HG03460 (cell line): Measurements from ENCODE around the gene ZFAND6.
"Not testable (repeated sequence)": the region's sequence is repeated elsewhere in the genome, so short reads cannot be mapped to it uniquely, and the experiment has no call there.

ENCODE experiments used
- ATAC-seq: cut with Tn5 transposase; IDR thresholded peaks from one replicate; pipeline ENCODE4 v1.9.1; 2021; ENCODE audit not compliant: unreplicated experiment

ZFAND6 gene

DNA sequence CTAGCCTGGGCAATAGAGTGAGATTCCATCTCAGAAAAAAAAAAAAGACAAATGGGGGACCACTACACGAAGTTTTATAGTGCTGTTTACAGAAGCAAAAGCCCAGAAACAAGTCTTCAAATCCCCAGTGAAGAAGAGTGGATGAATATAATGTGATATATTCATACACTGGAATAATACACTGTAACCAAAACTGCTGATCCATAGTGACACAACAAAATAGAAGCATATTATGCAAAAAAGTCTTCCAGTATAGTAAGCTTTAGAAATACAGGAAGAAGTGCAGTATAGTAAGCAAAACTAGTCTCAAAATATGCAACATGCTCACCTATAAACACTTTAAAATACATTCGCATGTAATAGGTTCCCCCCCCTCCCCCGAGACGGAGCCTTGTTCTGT is 81.4 kb downstream of the ZFAND6 start:
- ATAC-seq, result no peak

DNA sequence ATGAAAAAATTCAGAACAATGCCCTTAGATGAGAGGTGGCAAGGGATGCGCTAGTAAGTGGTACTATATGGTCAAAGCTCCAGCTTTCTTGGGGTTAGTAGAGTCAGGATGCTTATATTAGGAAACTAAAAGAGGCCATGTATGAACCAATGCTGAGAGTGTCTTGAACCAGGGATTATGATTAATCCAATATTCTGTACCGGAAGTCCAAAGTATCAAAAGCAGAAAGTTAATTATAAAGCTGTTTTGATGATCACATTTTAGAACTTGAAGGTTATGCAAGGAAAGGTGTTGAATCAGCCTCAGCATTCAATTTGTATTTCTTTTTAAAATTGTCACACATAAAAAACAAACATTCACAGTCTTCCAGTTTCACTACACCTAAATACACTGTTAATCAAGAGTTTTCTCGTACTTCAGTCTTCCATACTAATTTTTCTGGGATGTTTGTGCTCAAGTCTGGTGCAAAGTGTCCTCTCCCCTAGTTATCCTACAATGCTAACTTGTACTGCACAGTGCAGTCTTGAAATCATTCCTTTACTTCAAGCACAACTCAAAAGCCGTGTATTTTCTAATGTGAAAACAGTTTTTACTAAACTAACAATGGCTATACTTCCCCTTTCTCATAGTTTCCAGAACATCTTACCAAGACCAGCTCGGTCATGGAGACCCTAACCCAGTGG is 82.6 kb downstream of the ZFAND6 start:
- ATAC-seq, result no peak

DNA sequence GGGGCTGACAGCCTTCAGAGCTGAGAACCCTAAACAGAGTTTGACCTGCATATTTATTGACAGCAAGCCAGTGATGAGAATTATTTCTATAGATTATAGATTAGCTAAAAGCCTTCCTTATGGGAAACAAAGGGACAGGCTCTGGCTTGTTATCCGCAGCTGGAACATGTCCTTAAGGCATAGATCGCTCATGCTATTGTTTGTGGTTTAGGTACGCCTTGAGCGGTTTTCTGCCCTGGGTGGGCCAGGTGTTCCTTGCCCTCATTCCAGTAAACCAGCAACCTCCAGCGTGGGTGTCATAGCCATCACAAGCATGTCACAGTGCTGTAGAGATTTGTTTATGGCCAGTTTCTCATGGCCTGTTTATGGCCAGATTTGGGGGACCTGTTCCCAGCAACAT is 83.2 kb downstream of the ZFAND6 start:
- ATAC-seq, result no peak

DNA sequence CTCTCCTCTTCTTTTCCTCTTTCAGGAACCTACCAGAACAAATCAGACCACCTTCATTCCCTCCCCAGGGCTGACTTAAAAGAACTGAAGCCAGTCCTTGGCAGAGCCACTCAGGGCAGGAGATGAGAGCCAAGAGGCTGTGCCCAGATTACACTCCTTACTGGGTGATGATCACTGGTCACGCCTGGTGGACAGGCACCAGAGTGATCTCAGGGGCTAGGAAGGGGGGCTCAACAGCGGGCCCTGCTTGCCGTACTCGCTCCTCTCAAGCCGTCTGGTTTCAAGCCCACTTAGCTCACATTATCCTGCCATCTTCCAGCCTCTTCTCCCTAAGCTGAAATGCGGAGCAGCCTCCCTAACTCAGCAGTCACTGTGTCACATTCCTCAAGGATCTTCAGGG is 91.7 kb downstream of the ZFAND6 start:
- ATAC-seq, result no peak

DNA sequence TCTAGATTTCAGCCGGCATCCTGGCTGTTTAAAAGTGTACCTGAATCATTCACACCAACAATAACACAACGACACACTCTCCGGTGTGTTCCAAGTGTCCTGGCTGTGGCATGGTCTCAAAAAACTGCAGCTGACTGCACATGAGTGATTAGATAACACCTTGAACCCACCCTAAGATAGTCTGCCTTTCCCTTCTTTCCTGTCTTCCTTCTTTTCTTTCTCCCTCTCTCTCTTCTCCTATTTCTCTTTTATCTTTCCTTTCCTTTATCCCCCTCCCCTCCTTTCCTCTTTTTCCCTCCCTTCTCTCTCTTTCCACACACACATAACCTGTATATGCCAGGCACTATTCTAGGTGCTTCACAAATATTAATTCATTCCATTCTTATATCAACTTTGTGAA is 92.1 kb downstream of the ZFAND6 start:
- no peak for ATAC-seq

DNA sequence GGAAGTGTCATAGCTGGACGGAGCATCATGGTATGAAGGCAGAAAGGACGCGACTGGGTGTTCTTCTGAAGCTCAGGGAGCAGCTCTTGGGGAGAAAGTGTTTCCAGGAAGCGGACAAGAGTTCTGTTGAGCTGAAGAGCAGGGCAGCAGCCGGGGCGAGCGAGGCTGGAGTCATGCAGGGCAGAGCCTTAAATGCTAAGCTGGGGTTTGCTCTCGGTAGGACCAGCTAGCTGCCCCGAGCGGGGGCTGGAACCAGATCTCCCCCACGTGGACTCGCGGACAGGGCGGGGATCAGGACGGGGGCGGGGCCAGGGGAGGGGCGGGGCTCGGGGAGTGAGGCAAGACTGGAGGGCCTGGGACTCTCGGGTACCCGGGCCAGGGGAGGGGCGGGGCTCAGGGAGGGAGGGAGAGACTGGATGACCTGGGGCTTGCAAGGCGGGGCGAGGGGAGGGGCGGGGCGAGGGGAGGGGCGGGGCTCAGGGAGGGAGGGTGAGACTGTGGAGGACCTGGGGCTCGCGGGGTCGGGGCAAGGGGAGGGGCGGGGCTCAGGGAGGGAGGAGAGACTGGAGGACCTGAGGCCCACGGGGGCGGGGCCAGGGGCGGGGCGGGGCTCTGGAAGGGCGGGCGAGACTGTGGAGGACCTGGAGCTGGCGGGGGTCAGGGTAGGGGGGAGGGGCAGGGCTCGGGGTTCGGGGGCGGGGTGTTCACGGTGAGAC is 92.9 kb downstream of the ZFAND6 start:
- peak; percentile 46 for ATAC-seq

DNA sequence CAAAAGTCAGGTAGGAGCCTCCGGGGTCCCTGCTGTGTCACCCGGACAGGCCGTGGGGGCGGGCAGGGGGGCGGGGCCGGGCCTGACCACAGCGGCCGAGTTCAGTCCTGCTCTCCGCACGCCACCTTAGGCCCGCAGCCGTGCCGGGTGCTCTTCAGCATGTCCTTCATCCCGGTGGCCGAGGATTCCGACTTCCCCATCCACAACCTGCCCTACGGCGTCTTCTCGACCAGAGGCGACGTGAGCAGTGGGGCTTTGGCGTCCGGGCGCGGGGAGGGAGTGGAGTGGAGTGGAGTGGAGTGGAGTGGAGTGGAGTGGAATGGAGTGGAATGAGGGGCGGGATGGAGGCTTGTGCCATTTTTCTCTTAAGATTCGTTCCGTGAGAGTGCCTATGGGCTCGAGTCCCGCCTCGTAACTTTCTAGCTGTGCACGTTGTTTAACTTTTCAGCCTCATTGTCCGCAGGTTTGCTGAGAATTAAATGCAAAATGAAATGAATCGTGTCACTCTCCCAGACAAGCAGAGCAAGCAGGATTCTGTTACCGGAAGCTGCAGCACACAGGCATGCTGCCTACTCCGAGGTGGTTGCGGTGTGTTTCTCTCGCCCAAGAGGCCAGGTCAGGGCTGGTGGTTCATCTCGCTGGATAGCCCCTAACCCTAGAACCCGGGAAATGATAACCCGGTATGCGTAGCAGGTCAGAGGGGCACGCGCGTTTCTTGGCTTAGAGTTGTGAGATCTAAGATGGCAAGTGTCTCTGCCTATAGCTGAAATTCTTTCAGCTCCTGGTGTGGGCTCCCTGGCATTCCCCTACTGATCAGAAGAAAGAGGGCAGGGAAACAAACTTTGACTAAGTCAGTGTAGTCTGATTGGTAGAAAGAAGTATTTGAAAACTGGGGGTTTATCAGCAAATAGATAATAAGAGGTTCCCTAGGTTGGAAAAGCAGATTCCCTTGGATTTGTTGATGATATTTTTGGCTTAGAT is 93.7 kb downstream of the ZFAND6 start, which contains the start of gene FAH:
FAH (plus strand) TSS at position 104 of the 981 bp plus-strand sequence; CDS start at position 160, 56 bp downstream.
- peak; percentile 53 for ATAC-seq

DNA sequence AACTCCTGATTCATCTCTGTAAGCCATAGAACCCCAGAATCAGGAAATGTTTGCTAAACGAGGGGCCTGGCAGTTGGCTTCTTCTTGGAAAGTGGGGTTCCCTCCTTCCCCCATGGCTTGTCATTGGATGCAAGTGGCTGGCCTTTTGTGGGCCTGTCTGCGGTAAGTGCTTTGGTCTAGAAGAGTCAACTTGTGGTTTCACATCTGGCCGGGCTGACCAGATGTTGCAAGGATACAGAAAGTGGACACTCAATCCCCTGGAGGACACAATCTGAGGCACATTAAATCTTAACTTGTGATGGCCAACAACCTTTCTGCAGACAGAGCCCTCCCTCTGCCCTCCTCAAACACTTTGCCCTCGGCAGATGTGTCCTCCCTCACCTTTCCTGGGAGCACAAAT is 94.4 kb downstream of the ZFAND6 start:
- no peak for ATAC-seq

DNA sequence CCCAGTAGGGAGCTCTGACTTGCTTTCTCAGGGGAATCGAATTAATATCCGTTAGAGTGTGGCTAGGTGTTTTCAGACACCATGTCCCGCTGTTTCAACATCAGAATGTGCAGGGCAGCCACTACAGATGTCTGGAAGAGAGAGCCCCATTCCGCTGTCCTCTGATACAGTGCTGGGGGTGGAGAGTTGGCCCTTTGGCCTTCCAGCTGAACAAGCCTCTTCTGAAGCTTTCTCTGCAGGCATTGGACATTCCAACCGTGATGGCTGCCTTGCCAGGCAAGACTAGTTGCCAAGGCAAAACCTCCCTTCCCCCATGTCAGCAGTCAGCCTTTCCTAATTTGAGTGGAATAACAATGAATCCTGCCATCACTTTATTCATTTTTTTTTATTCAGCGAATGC is 94.9 kb downstream of the ZFAND6 start:
- ATAC-seq, result no peak

DNA sequence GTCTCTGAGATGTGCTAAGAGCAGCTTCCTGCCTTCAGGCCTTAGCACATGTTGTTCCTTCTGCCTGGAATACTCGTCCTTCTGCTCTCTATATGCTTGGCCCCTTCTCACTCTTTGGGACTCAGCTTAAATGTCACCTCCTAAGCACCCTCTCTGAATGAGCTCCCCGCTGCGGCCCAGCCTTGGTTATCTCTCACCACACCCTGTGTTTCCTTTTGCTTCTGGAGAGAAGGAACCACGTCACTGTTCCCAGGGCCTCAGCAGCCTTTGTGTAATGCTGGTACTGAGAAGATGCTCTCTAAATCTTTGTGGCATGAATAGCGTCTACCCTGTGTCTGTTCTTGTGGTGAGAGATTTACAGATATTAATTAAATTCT is 95.5 kb downstream of the ZFAND6 start:
- no peak for ATAC-seq

DNA sequence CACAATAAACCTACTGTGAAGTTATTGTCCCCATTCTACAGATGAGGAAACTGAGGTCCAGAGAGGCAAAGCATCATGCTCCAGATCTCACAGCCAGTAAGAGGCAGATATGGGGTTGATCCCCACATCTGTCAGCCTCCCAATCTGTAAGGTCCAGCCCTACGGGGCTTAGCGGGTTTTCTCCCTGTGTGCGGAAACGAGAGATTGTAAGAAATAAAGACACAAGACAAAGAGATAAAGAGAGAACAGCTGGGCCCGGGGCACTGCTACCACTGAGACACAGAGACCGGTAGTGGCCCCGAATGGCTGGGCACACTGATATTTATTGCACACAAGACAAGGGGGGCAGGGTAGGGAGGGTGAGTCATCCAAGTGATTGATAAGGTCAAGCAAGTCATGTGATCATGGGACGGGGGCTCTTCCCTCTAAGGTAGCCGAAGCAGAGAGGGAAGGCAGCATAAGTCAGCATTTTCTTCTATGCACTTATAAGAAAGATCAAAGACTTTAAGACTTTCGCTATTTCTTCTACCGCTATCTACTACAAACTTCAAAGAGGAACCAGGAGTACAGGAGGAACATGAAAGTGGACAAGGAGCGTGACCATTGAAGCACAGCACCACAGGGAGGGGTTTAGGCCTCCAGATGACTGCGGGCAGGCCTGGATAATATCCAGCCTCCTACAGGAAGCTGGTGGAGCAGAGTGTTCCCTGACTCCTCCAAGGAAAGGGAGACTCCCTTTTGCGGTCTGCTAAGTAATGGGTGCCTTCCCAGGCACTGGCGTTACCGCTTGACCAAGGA is 96.1 kb downstream of the ZFAND6 start:
- not testable (repeated sequence) for ATAC-seq

DNA sequence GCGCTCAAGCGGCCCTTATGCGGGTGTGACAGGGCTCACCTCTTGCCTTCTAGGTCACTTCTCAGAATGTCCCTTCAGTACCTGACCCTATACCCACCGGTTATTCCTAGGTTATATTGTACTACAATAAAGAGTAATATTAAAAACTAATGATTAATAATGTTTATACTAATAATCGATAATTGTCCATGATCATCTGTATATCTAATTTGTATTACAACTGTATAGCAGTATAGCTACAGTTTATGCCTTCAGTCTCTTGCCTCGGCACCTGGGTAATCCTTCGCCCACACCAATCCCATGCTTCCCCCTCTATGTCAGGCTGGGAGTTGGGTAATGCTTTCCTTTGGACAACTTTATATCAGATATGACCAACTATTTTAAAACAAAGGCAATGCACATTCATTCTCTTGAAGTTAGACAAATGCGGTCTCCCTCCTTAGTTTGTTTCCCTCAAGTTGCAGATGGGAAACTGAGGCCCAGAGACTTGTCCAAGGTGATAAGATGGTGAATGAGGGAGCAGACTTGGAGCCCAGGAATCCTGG is 96.8 kb downstream of the ZFAND6 start:
- ATAC-seq, result no peak

DNA sequence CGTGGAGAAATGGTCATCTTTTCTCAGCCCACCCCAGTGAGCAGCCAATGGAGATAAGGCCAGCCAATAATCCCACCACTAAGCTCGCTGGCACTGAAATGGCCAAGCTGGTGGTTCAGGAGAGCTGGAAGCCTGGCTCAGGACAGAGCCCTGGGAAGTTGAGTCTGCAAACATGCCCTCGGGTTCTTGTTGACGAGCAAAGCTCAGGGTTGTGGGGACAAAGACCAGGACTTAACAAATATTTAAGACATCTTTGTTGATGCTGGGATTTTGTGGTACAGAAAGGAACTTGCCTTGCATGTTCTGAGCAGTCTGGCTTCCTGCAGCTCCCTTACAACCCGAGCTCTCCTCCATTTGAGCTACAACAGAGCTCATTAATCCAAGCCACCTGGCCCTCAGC is 97.7 kb downstream of the ZFAND6 start:
- ATAC-seq, result no peak

DNA sequence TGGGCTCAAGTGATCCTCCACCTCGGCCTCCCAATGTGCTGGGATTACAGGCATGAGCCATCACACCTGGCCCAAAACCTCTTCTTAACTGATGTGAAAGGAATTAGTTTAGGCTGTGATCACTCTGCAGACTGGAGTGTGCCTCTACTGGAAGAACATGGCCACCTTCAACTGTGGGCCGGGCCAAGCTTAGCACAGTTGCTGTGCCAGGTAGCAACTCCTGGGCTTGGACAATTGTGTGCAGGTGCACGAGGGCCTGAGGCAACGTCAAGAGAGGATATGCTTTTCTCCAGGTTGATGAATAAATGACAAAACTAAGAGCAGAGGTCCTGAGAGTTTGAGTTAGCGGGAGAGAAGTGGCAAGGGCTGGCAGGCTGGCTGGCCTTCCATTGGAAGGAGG is 99.8 kb downstream of the ZFAND6 start:
- ATAC-seq, result no peak

DNA sequence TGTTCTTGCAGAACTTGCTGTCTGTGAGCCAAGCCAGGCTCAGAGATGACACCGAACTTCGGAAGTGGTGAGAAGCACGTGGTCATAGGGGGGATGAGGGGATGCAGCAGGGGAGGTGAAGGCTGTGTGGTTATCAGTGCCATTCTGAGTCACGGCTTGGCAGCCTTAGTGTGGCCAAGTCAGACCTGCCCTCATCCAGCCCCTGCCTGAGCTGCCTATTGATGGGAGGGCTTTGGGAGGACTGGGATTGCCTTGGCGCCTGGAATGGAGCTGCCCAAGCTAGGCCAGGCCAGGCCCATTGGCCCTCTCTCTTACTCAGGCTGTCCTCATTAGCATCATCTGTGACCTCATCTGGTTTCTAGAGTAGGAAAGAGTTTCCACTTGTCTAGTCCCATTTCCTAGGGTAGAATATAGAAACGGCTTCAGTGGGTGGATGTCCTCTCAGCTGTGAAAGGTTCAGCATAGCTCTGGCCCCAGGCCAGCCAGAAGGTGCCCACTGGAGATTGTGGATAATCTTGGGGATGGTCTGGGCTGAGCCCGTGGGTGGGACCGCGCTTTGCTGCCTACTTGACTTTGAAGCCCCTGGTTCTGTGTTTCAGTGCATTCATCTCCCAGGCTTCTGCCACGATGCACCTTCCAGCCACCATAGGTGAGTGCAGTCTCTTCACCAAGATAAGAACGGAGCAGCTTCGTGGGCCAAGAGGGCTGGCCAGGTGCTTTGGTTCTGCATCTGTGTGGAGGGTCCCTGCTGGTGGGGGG is 100.5 kb downstream of the ZFAND6 start:
- no peak for ATAC-seq

DNA sequence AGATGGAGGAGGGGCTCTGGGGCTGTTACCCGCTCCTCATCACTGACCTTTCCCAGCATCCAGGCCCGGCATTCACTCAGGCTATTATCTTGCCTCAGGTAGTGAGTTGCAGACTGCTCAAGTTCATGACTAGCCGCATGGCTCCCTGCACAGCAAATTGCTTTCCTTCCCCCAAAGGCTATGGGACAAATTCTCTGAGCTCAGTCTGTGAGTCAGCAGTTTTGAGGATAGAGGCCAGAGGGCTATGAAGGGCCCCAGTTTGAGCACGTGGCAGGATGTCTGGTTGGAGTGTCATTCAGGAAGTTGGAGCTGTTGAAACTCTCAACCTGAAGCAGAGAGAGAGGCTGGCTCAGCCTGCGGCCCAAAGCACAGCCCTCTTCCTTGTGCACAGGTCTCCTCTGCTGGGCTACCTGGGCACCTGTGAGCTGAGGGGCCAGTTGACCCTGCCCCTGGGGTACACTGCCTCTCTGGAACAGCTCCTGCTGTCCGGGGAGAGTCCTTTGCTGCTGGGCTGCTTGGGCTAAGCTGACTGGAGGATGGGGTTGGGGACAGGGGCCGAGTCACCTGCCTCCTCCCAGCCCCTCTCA is 101.2 kb downstream of the ZFAND6 start:
- peak; percentile 91 for ATAC-seq

DNA sequence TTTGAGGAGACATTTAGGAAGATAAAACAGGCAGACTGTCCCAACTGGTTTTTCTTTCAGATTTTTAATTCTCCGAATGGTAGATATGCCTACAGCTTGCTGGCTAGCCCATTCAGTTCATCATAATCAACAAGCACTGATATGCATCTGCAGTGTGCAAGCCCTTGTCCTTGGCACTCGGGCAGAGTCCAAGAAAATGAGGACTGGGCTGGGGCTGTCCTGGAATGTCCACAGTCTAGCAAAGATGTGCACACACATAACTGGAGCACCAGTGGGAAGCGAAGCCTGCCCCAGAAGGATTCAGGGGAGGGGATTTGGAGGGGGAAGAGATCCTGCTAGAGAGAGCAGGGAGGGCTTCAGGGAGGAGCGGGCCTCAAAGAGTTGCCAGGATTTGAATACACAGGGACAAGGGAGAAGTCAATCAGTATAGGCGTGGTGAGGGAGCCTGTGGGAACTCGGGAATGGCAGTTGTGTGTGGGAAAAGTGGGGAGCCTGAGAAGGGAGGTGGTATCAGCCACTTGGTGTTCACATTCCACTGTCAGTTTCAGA is 102.1 kb downstream of the ZFAND6 start:
- no peak for ATAC-seq

DNA sequence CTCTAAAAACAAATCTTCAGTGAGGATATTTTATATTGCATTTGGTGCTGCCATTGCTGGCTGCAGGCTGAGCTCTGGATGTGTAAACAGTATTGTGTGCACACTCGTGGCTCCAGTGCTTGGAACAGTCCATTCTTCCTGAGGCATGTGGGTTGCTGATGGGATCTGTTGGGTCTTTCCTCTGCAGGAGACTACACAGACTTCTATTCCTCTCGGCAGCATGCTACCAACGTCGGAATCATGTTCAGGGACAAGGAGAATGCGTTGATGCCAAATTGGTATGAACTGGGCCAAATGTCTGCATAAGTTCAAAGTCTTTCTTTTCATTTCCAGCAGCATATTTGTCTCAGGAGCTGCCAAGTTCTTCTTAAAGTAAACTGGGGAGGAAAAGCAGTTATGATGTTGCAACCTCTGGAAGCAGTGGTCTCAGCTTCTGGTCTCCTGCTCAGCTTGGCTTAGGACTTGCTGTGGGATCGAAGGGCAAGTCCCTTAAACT is 102.6 kb downstream of the ZFAND6 start:
- no peak for ATAC-seq

DNA sequence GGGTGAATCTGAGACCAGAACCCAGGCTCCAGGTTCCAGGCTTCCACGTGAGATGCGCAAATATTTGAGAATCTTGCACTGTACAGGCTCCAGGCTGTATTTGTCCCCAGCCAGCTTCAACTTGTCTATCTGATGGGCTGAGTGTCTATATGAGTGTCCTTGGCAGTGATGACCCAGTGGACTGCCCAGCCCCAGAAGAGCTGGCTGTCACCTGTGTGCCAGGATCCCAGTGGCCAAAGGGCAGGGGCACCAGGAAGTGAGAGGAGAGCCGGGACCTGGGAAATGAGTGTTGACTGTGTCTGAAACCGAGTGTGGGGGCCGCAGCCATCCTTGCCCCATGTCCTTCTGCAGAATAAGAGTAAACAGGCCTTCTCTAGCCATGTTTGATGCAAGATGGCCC is 103.7 kb downstream of the ZFAND6 start:
- no peak for ATAC-seq
